Kasumi-1 (cell line): ENCODE data around the gene RDM1.

Source experiments
- DNase-seq, 2 experiments: peaks; one replicate each; lab custom pipeline; 2025; lab: John Stamatoyannopoulos, UW

RDM1 gene

DNA sequence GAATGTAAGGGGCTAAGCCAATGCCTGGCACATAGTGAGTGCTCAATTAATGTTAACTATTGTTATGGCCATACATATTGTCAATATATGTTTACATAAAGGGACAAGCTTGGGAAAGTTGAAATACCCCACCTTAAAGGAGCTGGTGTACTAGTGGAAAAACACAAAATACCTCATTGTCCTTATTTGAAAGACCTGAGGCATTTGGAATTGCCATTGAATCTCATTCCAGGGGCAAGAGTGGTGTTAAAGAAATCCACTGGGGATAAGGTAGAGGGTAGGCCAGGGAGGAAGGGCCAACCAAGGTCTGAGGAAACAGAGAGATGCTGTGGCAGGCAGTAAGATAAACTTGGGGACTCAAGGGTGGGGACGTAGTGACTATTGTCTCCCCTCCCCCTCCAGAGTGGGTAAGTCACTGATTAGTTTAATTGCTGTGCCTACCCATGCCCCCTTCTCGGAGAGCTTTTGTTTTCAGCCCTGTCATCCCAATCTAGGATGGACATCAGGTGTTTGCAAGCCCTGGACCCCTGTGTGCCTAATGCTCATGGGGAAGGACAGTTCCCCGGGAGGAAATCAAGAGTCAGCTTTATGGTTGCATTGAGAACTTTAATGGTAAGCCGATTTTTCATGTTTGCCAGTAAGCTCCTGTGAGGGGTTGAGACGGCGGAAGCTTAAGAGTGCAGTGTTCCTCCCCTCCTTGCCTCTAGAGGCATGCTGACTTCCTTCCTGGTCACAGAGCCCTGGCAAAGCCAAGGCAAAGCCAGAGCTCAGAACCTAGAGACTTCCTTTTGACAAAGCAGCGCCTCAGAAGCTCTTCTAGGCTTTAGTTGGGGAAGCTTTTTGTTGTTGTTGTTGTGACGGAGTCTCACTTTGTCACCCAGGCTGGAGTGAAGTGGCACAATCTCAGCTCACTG is 59.4 kb downstream of the RDM1 start:
- DNase-seq = peak; percentile 89 to 90

DNA sequence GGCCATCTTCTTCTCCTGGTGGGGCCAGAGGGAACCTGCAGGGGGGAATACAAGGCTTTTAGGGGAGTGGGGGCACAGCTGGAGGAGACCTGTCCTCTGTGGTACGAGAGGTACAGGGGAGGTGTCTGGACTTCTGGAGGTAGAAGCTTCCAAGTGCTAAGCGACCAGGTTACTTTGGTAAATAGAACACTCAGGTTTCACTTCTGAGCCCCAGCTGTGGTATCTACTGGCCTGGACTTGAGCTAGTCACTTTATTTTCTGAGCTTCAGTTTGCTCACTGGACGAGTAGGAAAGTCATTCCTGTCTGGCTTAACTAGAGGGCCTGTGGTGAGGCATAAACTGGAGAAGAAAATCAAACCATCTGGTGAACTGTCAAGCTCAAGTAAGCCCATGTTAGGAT is 61.8 kb downstream of the RDM1 start, which contains the start of gene HEATR9:
TSS of gene HEATR9 (minus strand) at position 155 of the 400 bp plus-strand sequence. CDS start at position 6, 149 bp downstream.
- DNase-seq = no peak
